Pancreas (tissue), 8 donors: ENCODE results near the gene SLC6A1. TPM values are rescaled to one million over a fixed set of nuclear protein-coding genes. Genes with fewer than 3 reads are reported as not detected.

Source experiments
- polyA plus RNA-seq, 2 donors: library from polyadenylated mRNA; stranded (reverse); fragments of 200-250 nt; gene quantifications; one replicate each; pipeline ENCODE4 v1.2.3, GENCODE V29; 2013
- total RNA-seq, 6 donors: library from RNA; stranded (reverse); fragmentation: NEBNext Ultra II Directional in 4 of 6; extraction: Animal tissue kit (Norgen Biotek cat#: 25700) in 4 of 6; gene quantifications; one replicate each; pipeline versions ENCODE4 v1.2.1 to v1.2.4, GENCODE V29; 2021 to 2023
- donor health status: healthy with polysubstance abuse.
- donor health status: DM: no; HTN: no; CAD: no; lungs with moderate emphysema.
- donor health status: DM: no; HTN: no; CAD: no.
- donor health status: Bipolar disorder and iron deficiency.
- donor health status: DM: yes; HTN: yes; CAD: no.
- donor health status: DM: no; HTN: no; CAD: no.
- donor health status: DM: no; HTN: no; CAD: no.
- donor health status: DM: yes; HTN: yes; CAD: no.

Gene SLC6A1
- total and polyA plus RNA-seq, 8 donors: 0.19 to 1.7 (median 0.35) TPM; not detected in 1

Other genes with a start within 250 kb of the SLC6A1 start
- under 1 TPM; 0.05 to 0.17 (median 0.06) TPM for gene SLC6A11, start 176.5 kb upstream of the SLC6A1 start, total RNA-seq
- gene SLC6A11, start 176.5 kb upstream of the SLC6A1 start, polyA plus RNA-seq: under 1 TPM; 0.04 to 0.05 TPM
- gene HRH1, start 161.7 kb downstream of the SLC6A1 start, total RNA-seq: 1 to 10 TPM in 1 of 6 donors, under 1 TPM in 5; 0.16 to 1.3 (median 0.25) TPM
- under 1 TPM; 0.19 to 0.28 TPM for gene HRH1, start 161.7 kb downstream of the SLC6A1 start, polyA plus RNA-seq